NCI-H460 (cell line): ENCODE results near the gene RBM5. TPM values are rescaled to one million over a fixed set of nuclear protein-coding genes. Genes with fewer than 3 reads are reported as not detected.

Experiments
- DNase-seq: peaks from one replicate; pipeline ENCODE4 v3.0.0-alpha.2; 2016; ENCODE audit warnings: low read depth; ENCODE audit errors: extremely low read depth
- total RNA-seq: library from RNA; depleted of rRNA; stranded (reverse); fragments of >200 nt; shearing (Covaris generic); gene quantifications from 2 replicates; pipeline ENCODE4 v1.2.3, GENCODE V29; 2014

RBM5 gene
- total RNA-seq, 1 experiment from 2014 or later, result 61.4 TPM

GRCh38 chr3:50120364-50121071 lies 31.8 kb downstream of the RBM5 start:
- DNase-seq, result no peak

GRCh38 chr3:50121072-50122032 lies 32.6 kb downstream of the RBM5 start:
- peak; percentile 68 for DNase-seq

GRCh38 chr3:50122071-50122470 lies 33.4 kb downstream of the RBM5 start:
- no peak for DNase-seq

- no peak for DNase-seq
Measured at GRCh38 chr3:50122661-50123391, 34.1 kb downstream of the RBM5 start.

GRCh38 chr3:50123394-50124051 lies 34.8 kb downstream of the RBM5 start:
- DNase-seq, result no peak

- DNase-seq, result no peak
Measured at GRCh38 chr3:50124052-50124799, 35.5 kb downstream of the RBM5 start.

- no peak for DNase-seq
Measured at GRCh38 chr3:50124800-50125178, 36.1 kb downstream of the RBM5 start.

- DNase-seq, result no peak
Measured at GRCh38 chr3:50125541-50126286, 37.0 kb downstream of the RBM5 start.

- DNase-seq, result no peak
Measured at GRCh38 chr3:50126287-50127211, 37.8 kb downstream of the RBM5 start.

GRCh38 chr3:50127251-50127691 lies 38.6 kb downstream of the RBM5 start:
- no peak for DNase-seq

- DNase-seq, result no peak
Measured at GRCh38 chr3:50128001-50128400, 39.3 kb downstream of the RBM5 start.

GRCh38 chr3:50130436-50130835 lies 41.7 kb downstream of the RBM5 start:
- no peak for DNase-seq

GRCh38 chr3:50132421-50133282 lies 43.9 kb downstream of the RBM5 start:
- DNase-seq, result no peak

GRCh38 chr3:50133283-50133615 lies 44.5 kb downstream of the RBM5 start:
- no peak for DNase-seq

GRCh38 chr3:50134367-50134766 lies 45.6 kb downstream of the RBM5 start:
- no peak for DNase-seq

GRCh38 chr3:50135964-50136363 lies 47.2 kb downstream of the RBM5 start:
- DNase-seq, result no peak

GRCh38 chr3:50136714-50137405 lies 48.1 kb downstream of the RBM5 start:
- no peak for DNase-seq
